Fibroblast of skin of right quadriceps (primary cell): ENCODE results near the gene FRAS1.
"Not testable (repeated sequence)": the region's sequence is repeated elsewhere in the genome, so short reads cannot be mapped to it uniquely, and the experiment has no call there.

Experiments used
- DNase-seq: peaks from one replicate; pipeline ENCODE4 v3.0.0-alpha.2; 2013

The FRAS1 gene

GRCh38 chr4:78222575-78223186, 165.6 kb downstream of the FRAS1 start:
- no peak for DNase-seq

- DNase-seq = no peak
These were observed 168.1 kb downstream of the FRAS1 start for GRCh38 chr4:78225236-78225635.

DNA sequence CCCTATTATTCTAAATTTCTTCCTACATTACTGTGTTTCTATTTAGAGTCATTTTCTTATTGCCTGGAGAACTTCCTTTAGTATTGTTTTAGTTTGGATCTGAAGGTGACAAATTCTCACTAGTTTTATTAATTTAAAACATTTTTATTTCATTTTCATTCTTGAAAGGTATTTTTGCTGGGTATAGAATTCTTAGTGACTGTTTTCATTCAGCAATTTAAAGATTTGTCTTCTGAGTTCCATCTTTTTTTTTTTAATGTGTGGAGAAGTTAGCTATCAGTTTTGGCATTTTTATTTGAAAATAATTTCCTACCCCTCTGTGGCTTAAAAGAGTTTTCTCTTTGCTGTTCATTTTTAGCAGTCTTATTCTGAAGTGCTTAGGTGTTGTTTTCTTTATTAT, 169.2 kb downstream of the FRAS1 start:
- no peak for DNase-seq

- DNase-seq = no peak
These were observed 170.4 kb downstream of the FRAS1 start for GRCh38 chr4:78227411-78228057.

DNA sequence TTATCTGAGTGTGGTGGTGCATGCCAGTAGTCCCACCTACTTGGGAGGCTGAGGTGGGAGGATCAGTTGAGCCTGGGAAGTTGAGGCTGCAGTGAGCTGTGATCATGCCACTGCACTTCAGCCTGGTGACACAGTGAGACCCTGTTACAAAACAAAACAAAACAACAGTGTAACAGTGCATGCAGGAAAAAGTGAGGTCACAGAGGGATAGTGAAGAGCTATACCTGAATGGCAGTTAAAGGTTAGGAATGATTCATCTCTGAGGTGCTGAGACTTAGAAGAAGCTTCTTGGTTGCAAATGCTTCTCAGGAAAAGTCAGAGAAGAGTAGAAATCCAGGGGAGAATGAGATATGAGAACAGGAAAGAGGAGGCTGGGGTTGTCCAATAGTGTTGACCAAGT, 178.7 kb downstream of the FRAS1 start:
- DNase-seq = no peak

- no peak for DNase-seq
These were observed 180.2 kb downstream of the FRAS1 start for GRCh38 chr4:78237360-78237759.

GRCh38 chr4:78242071-78242470, 184.9 kb downstream of the FRAS1 start:
- peak; percentile 44 for DNase-seq

- no peak for DNase-seq
These were observed 187.8 kb downstream of the FRAS1 start for GRCh38 chr4:78244705-78245485.

- no peak for DNase-seq
These were observed 190.6 kb downstream of the FRAS1 start for GRCh38 chr4:78247536-78248285.

GRCh38 chr4:78250500-78250899, 193.4 kb downstream of the FRAS1 start:
- DNase-seq = no peak

DNA sequence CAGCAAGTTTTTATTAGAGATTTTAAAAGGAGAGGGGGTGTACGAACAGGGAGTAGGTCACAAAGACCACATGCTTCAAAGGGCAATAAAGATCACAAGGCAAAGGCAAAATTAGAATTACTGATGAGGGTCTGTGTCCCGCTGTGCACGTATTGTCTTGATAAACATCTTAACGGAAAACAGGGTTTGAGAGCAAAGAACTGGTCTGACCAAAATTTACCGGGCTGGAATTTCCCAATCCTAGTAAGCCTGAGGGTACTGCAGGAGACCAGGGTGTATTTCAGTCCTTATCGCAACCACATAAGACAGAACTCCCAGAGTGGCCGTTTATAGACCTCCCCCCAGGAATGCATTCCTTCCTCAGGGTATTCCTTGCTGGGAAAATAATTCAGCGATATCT, 195.7 kb downstream of the FRAS1 start:
- not testable (repeated sequence) for DNase-seq

GRCh38 chr4:78254893-78255292, 197.8 kb downstream of the FRAS1 start:
- DNase-seq = no peak

GRCh38 chr4:78265006-78265405, 207.9 kb downstream of the FRAS1 start:
- no peak for DNase-seq

DNA sequence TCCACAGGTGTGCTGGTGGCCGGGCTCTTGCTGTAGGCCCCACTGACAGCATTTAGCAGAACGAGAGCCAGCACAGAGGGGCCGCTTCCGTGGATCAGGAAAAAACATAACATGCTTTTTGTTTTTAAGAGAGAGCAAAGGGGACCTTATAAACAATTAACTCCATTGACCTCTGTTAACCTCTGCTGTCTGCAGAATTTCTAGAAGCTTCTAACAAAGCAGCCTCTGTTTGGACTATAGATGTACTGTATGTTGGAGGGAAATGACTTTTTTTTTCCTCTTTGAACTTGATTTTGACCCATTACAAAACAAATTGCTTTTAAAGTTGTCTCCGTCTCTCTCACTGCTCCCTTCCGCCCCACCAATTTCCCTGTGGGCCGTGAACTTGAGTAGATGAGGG, 210.7 kb downstream of the FRAS1 start:
- no peak for DNase-seq

GRCh38 chr4:78268597-78268996, 211.5 kb downstream of the FRAS1 start:
- no peak for DNase-seq

DNA sequence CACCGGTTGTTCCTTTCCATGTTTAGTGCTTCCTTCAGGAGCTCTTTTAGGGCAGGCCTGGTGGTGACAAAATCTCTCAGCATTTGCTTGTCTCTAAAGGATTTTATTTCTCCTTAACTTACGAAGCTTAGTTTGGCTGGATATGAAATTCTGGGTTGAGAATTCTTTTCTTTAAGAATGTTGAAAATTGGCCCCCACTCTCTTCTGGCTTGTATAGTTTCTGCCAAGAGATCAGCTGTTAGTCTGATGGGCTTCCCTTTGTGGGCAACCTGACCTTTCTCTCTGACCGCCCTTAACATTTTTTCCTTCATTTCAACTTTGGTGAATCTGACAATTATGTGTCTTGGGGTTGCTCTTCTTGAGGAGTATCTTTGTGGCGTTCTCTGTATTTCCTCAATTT, 218.3 kb downstream of the FRAS1 start:
- not testable (repeated sequence) for DNase-seq

DNA sequence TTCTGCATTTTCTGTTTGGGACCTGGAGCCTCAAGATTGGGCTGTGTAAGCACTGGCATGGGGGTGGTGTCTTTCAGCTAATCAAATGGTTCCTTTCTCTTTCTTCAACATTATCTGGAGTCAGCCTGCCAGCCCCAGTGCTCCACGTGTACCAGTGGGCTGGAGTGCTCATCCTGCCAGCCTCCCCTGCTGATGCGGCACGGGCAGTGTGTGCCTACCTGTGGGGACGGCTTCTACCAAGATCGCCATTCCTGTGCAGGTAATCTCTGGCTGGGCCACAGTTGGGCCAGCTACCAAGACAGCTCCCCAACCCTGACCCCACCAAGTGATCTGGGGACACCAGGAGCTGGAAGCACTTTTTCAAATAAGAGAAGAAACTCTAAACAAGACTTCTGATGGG, 229.2 kb downstream of the FRAS1 start:
- no peak for DNase-seq

GRCh38 chr4:78288327-78288726, 231.2 kb downstream of the FRAS1 start:
- peak; percentile 89 for DNase-seq

DNA sequence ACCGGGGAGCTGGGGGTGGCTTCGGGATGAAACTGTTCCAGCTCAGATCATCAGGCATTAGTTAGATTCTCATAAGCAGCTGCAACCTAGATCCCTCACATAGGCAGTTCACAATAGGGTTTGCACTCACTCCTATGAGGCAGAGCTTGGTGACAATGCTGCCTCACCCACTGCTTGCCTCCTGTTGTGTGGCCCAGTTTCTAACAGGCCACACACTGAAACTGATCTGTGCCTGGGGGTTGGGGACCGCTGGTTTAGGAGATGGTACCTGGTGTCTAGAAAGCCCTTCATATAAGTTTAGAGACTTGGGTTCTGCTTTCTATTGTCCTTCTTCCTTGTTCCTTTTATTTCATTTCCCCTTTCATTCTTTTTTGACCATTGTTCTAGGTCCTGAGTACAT, 234.2 kb downstream of the FRAS1 start:
- DNase-seq = no peak

- no peak for DNase-seq
These were observed 235.2 kb downstream of the FRAS1 start for GRCh38 chr4:78292341-78292740.

DNA sequence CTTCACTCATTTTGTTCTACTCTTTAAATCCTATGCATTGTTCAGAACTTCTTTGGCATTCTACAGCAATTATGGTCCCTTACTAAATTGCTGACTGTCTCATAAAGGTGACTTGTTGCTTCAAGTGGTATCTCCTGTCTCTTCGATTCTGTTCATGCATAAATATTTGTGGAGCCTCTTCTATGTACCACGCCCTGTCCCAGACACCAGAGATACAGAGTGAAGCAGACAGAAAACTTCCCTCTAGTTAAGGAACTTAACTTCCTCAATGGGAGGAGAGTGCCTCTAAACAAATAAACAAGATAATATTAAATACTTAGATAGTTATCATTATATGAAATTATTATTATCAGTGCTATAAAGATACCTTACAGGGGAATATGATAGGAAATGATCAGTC, 235.7 kb downstream of the FRAS1 start:
- DNase-seq = no peak

GRCh38 chr4:78293348-78293747, 236.2 kb downstream of the FRAS1 start:
- peak; percentile 90 for DNase-seq

GRCh38 chr4:78293821-78294301, 236.7 kb downstream of the FRAS1 start:
- peak; percentile 98 for DNase-seq
